ENCODE data around the gene XRCC2. TPM values are rescaled to one million over a fixed set of nuclear protein-coding genes. Genes with fewer than 3 reads are reported as not detected.

XRCC2 gene
- total RNA-seq, 2 donors from 2014 or later: 1.3 to 7.3 TPM

DNA sequence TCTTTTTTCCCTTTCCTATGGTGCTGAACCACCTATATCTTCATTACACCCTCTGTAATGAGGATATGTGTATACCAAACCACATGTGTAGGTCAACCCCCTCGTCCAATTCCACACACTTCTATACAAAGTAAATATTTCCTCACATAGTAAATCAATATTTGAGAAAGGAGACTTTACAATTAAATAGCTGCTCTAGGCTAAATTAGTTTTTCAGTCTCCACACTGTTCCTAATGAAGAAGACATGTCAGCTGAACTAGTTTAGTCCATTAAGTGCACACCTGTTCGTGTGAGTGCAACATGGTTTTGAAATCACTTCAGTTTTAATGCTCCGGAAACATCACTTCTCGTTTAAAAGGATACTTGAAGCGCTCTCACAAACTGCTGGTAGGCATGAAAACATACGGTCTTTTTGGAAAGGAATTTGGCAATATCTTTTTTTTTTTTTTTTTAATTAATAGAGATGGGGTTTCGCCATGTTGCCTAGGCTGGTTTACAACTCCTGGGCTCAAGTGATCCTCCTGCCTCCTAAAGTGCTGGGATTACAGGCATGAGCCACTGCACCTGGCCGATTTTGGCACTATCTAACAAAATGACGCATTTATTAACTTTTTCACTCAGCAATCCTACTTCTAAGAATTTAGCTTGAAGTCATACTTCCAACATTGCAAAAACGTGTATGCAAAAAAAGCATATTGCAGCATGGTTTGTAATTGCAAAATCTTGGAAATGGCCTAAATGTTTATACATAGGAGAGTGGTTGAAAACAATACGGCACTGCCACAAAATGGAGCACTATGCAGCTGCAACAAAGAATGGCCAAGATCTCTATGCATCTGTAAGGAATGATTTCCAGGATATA is 2.1 kb upstream of the XRCC2 start:
- no peaks in the 10 kb centered on the region for H3K36me3 ChIP-seq
- no peak for TF ChIP-seq CTCF (IDR thresholded peaks at IDR 0.05)
- H3K4me1 ChIP-seq: peaks cover 8% of the 10 kb centered on the region
- DNase-seq: no peak
- H3K27me3 ChIP-seq: no peaks in the 10 kb centered on the region
- no peaks in the 10 kb centered on the region for H3K9me3 ChIP-seq
- intact Hi-C loops (cut with DNase I): no loop called here
- no peak overlapping the region for H3K4me3 ChIP-seq
- no peak overlapping the region for H3K27ac ChIP-seq
- no peak overlapping the region for H3K9ac ChIP-seq (ENCODE audit: low read depth in 2 of 2, low read length in 2 of 2)

DNA sequence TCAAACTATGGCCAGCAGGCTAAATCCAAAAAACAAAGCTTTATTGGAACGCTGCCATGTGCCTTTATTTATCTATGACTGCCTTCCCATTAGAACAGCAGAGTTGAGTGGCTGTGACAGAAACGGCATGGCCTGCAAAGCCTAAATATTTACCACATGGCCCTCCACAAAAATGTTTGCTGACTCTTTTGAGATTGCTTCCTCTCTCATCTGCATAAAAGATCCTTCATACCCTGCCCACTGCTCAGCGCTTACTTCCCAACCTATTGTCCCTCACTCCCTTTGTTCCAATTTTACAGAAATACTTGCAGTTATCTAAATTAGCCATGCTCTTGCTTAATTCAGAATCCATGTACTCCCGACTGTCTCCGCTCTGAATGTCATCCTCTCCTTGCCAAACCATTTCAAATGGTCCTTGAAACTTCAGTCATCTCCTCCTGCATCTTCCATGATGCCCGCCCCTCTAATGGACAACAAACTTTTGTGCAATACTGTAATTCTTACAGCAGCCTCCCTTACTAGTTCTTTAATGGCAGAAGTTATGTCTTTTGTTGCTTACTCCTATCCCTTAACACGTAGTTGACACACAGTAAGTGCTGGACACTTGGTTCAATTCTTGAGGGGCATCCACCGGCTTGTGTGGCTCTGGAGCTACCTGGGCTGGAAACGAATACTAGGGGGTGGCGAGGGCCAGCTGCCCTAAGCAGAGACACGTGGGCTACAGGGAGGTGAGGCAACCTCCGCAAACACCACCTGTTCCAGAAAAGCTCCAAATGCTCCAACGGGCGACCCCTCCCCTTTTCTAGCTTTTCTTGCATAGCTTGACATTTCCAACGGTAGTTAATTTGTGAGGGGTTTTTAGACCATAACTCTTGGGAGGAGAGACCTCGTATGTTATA is 832 bp downstream of the XRCC2 start:
- Histone ChIP-seq H3K36me3 (no peaks in the 10 kb centered on the region), H3K27ac (no peak overlapping the region), H3K4me3 (peak overlapping the region; percentile 72), H3K9me3 (no peaks in the 10 kb centered on the region), H3K9ac (ENCODE audit: low read depth in 2 of 2, low read length in 2 of 2) (peak overlapping the region in 1 of 2 donors; percentile 46), H3K27me3 (no peaks in the 10 kb centered on the region), H3K4me1 (peaks cover 8% of the 10 kb centered on the region)
- no peak for DNase-seq
- intact Hi-C loops (cut with DNase I): no loop called here
- no peak for TF ChIP-seq CTCF (IDR thresholded peaks at IDR 0.05)

- H3K4me1 ChIP-seq: peaks cover 8% of the 10 kb centered on the region
- H3K27ac ChIP-seq: no peak overlapping the region
- intact Hi-C loops (cut with DNase I): no loop called here
- no peaks in the 10 kb centered on the region for H3K36me3 ChIP-seq
- no peak for DNase-seq
- no peaks in the 10 kb centered on the region for H3K9me3 ChIP-seq
- no peak overlapping the region for H3K9ac ChIP-seq (ENCODE audit: low read depth in 2 of 2, low read length in 2 of 2)
- no peaks in the 10 kb centered on the region for H3K27me3 ChIP-seq
- TF ChIP-seq CTCF (IDR thresholded peaks at IDR 0.05): no peak
- no peak overlapping the region for H3K4me3 ChIP-seq
Measured at GRCh38 chr7:152673897-152674296, 2.0 kb downstream of the XRCC2 start.

- no peak for TF ChIP-seq CTCF (IDR thresholded peaks at IDR 0.05)
- H3K9me3 ChIP-seq: no peaks in the 10 kb centered on the region
- no peak overlapping the region for H3K27ac ChIP-seq
- DNase-seq: no peak
- no peaks in the 10 kb centered on the region for H3K27me3 ChIP-seq
- H3K9ac ChIP-seq (ENCODE audit: low read depth in 2 of 2, low read length in 2 of 2): no peak overlapping the region
- H3K36me3 ChIP-seq: no peaks in the 10 kb centered on the region
- peaks cover 8% of the 10 kb centered on the region for H3K4me1 ChIP-seq
- intact Hi-C loops (cut with DNase I): no loop called here
- no peak overlapping the region for H3K4me3 ChIP-seq
Measured at GRCh38 chr7:152672626-152673025, 3.3 kb downstream of the XRCC2 start.

- Histone ChIP-seq H3K9ac (ENCODE audit: low read depth in 2 of 2, low read length in 2 of 2) (no peak overlapping the region), H3K36me3 (no peaks in the 10 kb centered on the region), H3K4me1 (peaks cover under 1% of the 10 kb centered on the region), H3K27me3 (no peaks in the 10 kb centered on the region), H3K4me3 (no peak overlapping the region), H3K9me3 (no peaks in the 10 kb centered on the region), H3K27ac (no peak overlapping the region)
- intact Hi-C loops (cut with DNase I): no loop called here
- DNase-seq: no peak
- no peak for TF ChIP-seq CTCF (IDR thresholded peaks at IDR 0.05)
Measured at GRCh38 chr7:152669758-152670157, 6.2 kb downstream of the XRCC2 start.
